Measurements from ENCODE around the gene NPY2R. TPM values are rescaled to one million over a fixed set of nuclear protein-coding genes. Genes with fewer than 3 reads are reported as not detected.

Gene NPY2R
- total and polyA plus RNA-seq, 2 of the 13 experiments (the other 11 are each of a cell fraction or from before 2014, with no cell fraction given) = not detected

- TF ChIP-seq AHDC1 (CRISPR knock-in tag; IDR thresholded peaks at IDR 0.05; ENCODE audit: borderline replicate concordance) = no peak
- no peak for TF ChIP-seq ELF3 (CRISPR knock-in tag; IDR thresholded peaks at IDR 0.05)
- no peak for TF ChIP-seq ATF1 (CRISPR knock-in tag; IDR thresholded peaks at IDR 0.05)
- TF ChIP-seq JUND (CRISPR knock-in tag; IDR thresholded peaks at IDR 0.05) = no peak
- no peak for TF ChIP-seq MAFG (CRISPR knock-in tag; IDR thresholded peaks at IDR 0.05)
These were observed 40.7 kb downstream of the NPY2R start (continued) for GRCh38 chr4:155249016-155249566.

- no peak for FAIRE-seq
- POLR2A ChIA-PET = no interaction called here
- no peak for TF ChIP-seq WIZ (CRISPR knock-in tag; IDR thresholded peaks at IDR 0.05)
- no peak for TF ChIP-seq TRIM22 (IDR thresholded peaks at IDR 0.05)
- no peak for TF ChIP-seq ZNF232 (CRISPR knock-in tag; IDR thresholded peaks at IDR 0.05; ENCODE audit: borderline replicate concordance)
- intact Hi-C loops (cut with micrococcal nuclease; ENCODE audit: unreplicated experiment) (no loop called here), in situ Hi-C loops (cut with HindIII; ENCODE audit: extremely low pct_ligation_motif_present, low pct_unique_long_range_greater_than_20kb) (no loop called here)
- no TSS peak for BruUV-seq (replicated peaks)
- WGBS (ENCODE audit: low lambda C conversion rate) = 0% methylated on average over 1 of the region's 1 CpG
- CTCF ChIA-PET (ENCODE audit: low intra/inter-chr PET ratio, low total read pairs) = no interaction called here
- no peak overlapping the region for H3K4me3 ChIP-seq (replicated peaks in 1 of 3; ENCODE audit: insufficient read depth in 1 of 3, low read depth in 2 of 3, low read length in 3 of 3)
- H3K9me3 ChIP-seq (ENCODE audit: low read length) = no peaks in the 10 kb centered on the region
- no peaks in the 10 kb centered on the region for H3K79me2 ChIP-seq (ENCODE audit: insufficient read depth, low read length)
- H2AFZ ChIP-seq (ENCODE audit: low read length) = no peak overlapping the region
- no peaks in the 10 kb centered on the region for H3K4me1 ChIP-seq (ENCODE audit: insufficient read depth, low read length)
- no peaks in the 10 kb centered on the region for H3K36me3 ChIP-seq (replicated peaks in 1 of 2; ENCODE audit: control insufficient read depth in 1 of 2, insufficient read depth in 2 of 2, low read length in 2 of 2)
- no peak for DNase-seq (ENCODE audit: low spot score)
- no peak for ATAC-seq
- no peaks in the 10 kb centered on the region for H4K20me1 ChIP-seq (ENCODE audit: insufficient read depth, low read length)
- H3K9ac ChIP-seq (ENCODE audit: insufficient read depth, low read depth, low read length) = no peak overlapping the region
- no peaks in the 10 kb centered on the region for H3K27me3 ChIP-seq (ENCODE audit: control insufficient read depth in 1 of 2, insufficient read depth in 2 of 2, low read length in 2 of 2)
- no peak overlapping the region for H3K4me2 ChIP-seq (ENCODE audit: low read depth, low read length)
- no peak overlapping the region for H3K27ac ChIP-seq (ENCODE audit: extremely low read length, insufficient read depth, low read length)
These were observed 43.9 kb downstream of the NPY2R start for GRCh38 chr4:155252327-155252726.
